Tibial nerve (tissue), 4 donors: Measurements from ENCODE around the gene COL28A1.

Source experiments
- CTCF ChIP-seq, 5 experiments: fragments of 200-600 bp in 3 of 5; fragments of 450-650 bp in 2 of 5; sonication (generic) in 3 of 5; IDR thresholded peaks; one replicate each; pipeline ENCODE4 v1.5.1; 2016 to 2019; ENCODE audit warnings: antibody characterized with exemption in 5 of 5, mild to moderate bottlenecking in 3 of 5, moderate library complexity in 2 of 5
- EP300 ChIP-seq, 2 donors: sonication (generic); formaldehyde crosslinking; IDR thresholded peaks; one replicate each; pipeline ENCODE4 v1.6.1; 2017; ENCODE audit warnings: antibody characterized with exemption in 2 of 2, mild to moderate bottlenecking in 1 of 2
- POLR2A ChIP-seq, 2 donors: fragments of 450-650 bp; IDR thresholded peaks; one replicate each; pipeline ENCODE4 v1.6.1; 2017; ENCODE audit warnings: antibody characterized with exemption in 2 of 2, mild to moderate bottlenecking in 2 of 2, moderate library complexity in 2 of 2

DNA sequence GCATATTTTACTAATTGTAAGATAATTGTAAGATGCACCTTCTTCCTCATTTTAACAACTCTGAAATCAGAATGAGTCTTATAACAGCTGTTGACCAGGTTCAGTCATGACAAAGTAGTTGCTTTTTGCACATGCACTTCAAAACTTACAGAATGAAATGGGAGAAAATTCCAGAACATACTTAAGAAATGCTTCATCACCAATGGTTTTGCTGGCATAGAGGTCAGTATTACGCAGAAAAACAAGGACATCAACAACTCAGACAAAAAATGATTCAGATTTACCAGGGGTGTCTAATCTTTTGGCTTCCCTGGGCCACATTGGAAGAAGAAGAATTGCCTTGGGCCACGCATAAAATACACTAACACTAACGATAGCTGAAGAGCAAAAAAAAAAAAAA lies 13.3 kb downstream of the COL28A1 start:
- TF ChIP-seq POLR2A (IDR thresholded peaks at IDR 0.05) (no peak), CTCF (IDR thresholded peaks at IDR 0.05) (no peak), EP300 (IDR thresholded peaks at IDR 0.05) (no peak)
